ENCODE measurements around the gene ROR1. TPM values are rescaled to one million over a fixed set of nuclear protein-coding genes. Genes with fewer than 3 reads are reported as not detected.

Gene ROR1
- total RNA-seq, 4 donors from 2014 or later, result 5.1 to 7.3 (median 6.5) TPM

GRCh38 chr1:64005801-64006200 is 232.0 kb downstream of the ROR1 start:
- no peak for TF ChIP-seq POLR2A (IDR thresholded peaks at IDR 0.05; ENCODE audit: low read depth)
- no peak for TF ChIP-seq CTCF (IDR thresholded peaks at IDR 0.05)
- TF ChIP-seq POLR2AphosphoS5 (IDR thresholded peaks at IDR 0.05), result no peak
- TF ChIP-seq EP300 (IDR thresholded peaks at IDR 0.05), result no peak
- H3K9me3 ChIP-seq, result no peaks in the 10 kb centered on the region
- DNase-seq (ENCODE audit: extremely low spot score), result no peak
- no peak overlapping the region for H3K27ac ChIP-seq (replicated peaks in 1 of 4)
- no peak overlapping the region for H3K4me3 ChIP-seq
- peaks cover 5 to 11% (median 7%) of the 10 kb centered on the region in 4 donors for H3K4me1 ChIP-seq
- no peaks in the 10 kb centered on the region for H3K36me3 ChIP-seq
- intact Hi-C loops (cut with DNase I), result no loop called here
- 51% methylated on average over 3 of the region's 3 CpGs for WGBS
- H3K27me3 ChIP-seq, result no peaks in the 10 kb centered on the region

GRCh38 chr1:64006276-64007051 is 232.6 kb downstream of the ROR1 start:
- Histone ChIP-seq H3K4me3 (no peak overlapping the region), H3K27me3 (no peaks in the 10 kb centered on the region), H3K9me3 (no peaks in the 10 kb centered on the region), H3K36me3 (no peaks in the 10 kb centered on the region), H3K27ac (replicated peaks in 1 of 4) (no peak overlapping the region), H3K4me1 (peaks cover 5 to 11% (median 7%) of the 10 kb centered on the region in 4 donors)
- TF ChIP-seq POLR2AphosphoS5 (IDR thresholded peaks at IDR 0.05) (no peak), CTCF (IDR thresholded peaks at IDR 0.05) (no peak), EP300 (IDR thresholded peaks at IDR 0.05) (no peak)
- intact Hi-C loops (cut with DNase I), result no loop called here
- WGBS, result 71% methylated on average over 8 of the region's 8 CpGs
- no peak for DNase-seq (ENCODE audit: extremely low spot score)

- TF ChIP-seq CTCF (IDR thresholded peaks at IDR 0.05), result no peak
- TF ChIP-seq EP300 (IDR thresholded peaks at IDR 0.05), result no peak
- no peak for TF ChIP-seq POLR2A (IDR thresholded peaks at IDR 0.05; ENCODE audit: low read depth)
- no peak for TF ChIP-seq POLR2AphosphoS5 (IDR thresholded peaks at IDR 0.05)
- 80% methylated on average over 1 of the region's 1 CpG for WGBS
Observed at GRCh38 chr1:64010316-64010715, 236.5 kb downstream of the ROR1 start.

GRCh38 chr1:64013395-64013794 is 239.6 kb downstream of the ROR1 start:
- H3K4me1 ChIP-seq, result no peaks in the 10 kb centered on the region
- H3K4me3 ChIP-seq, result no peak overlapping the region
- no peak overlapping the region for H3K27ac ChIP-seq (replicated peaks in 1 of 4)
- no peaks in the 10 kb centered on the region for H3K9me3 ChIP-seq
- intact Hi-C loops (cut with DNase I), result no loop called here
- no peak for DNase-seq (ENCODE audit: extremely low spot score)
- TF ChIP-seq POLR2A (IDR thresholded peaks at IDR 0.05; ENCODE audit: low read depth) (no peak), POLR2AphosphoS5 (IDR thresholded peaks at IDR 0.05) (no peak), EP300 (IDR thresholded peaks at IDR 0.05) (no peak), CTCF (IDR thresholded peaks at IDR 0.05) (no peak)
- WGBS, result 73% methylated on average over 4 of the region's 4 CpGs
- no peaks in the 10 kb centered on the region for H3K36me3 ChIP-seq
- no peaks in the 10 kb centered on the region for H3K27me3 ChIP-seq

More at GRCh38 chr1:64010316-64010715, 236.5 kb downstream of the ROR1 start:
- intact Hi-C loops (cut with DNase I), result no loop called here
- DNase-seq (ENCODE audit: extremely low spot score), result no peak
- H3K27me3 ChIP-seq, result no peaks in the 10 kb centered on the region
- no peaks in the 10 kb centered on the region for H3K36me3 ChIP-seq
- H3K4me3 ChIP-seq, result no peak overlapping the region
- no peaks in the 10 kb centered on the region for H3K9me3 ChIP-seq
- H3K4me1 ChIP-seq, result peaks cover 5 to 11% (median 7%) of the 10 kb centered on the region in 4 donors
- no peak overlapping the region for H3K27ac ChIP-seq (replicated peaks in 1 of 4)
